IMR-90 (cell line): ENCODE results near the gene LILRB1. TPM values are rescaled to one million over a fixed set of nuclear protein-coding genes. Genes with fewer than 3 reads are reported as not detected.
"Not testable (repeated sequence)": the region's sequence is repeated elsewhere in the genome, so short reads cannot be mapped to it uniquely, and the experiment has no call there.

Experiments used
- ATAC-seq: fragments of 200-7000 bp; cut with Tn5 transposase; 2 replicates; pipeline ENCODE4 v1.9.1; 2020; ENCODE audit warnings: low read depth, mild to moderate bottlenecking, moderate library complexity
- BruUV-seq: library from RNA; stranded (reverse); fragments of 400-500 nt; replicated peaks from 2 replicates; lab custom pipeline; 2021; lab: Mats Ljungman, UMichigan
- CTCF ChIA-PET: fragments of 300-600 bp; formaldehyde crosslinking; extraction: SDS; loops from one replicate; lab custom pipeline; 2021; ENCODE audit warnings: antibody characterized with exemption; lab: Yijun Ruan, JAX
- POLR2A ChIA-PET: fragments of 300-600 bp; sonication (Branson Sonifier 250); formaldehyde crosslinking; loops from one replicate; lab custom pipeline; 2022; ENCODE audit warnings: antibody characterized with exemption; ENCODE audit not compliant: unreplicated experiment; lab: Charles Lee
- DNase-seq: peaks from one replicate; pipeline ENCODE4 v3.0.0; 2013
- H2AFZ ChIP-seq: replicated peaks from 2 replicates; pipeline ENCODE3; 2013; ENCODE audit warnings: low read length, mild to moderate bottlenecking; ENCODE audit not compliant: poor library complexity
- H2AK5ac ChIP-seq: 2 replicates; pipeline ENCODE4 v1.6.1; 2013; ENCODE audit warnings: low read depth, low read length, inconsistent platforms
- H2AK9ac ChIP-seq: replicated peaks from 2 replicates; pipeline ENCODE3; 2013; ENCODE audit warnings: mild to moderate bottlenecking, low read depth, low read length, moderate library complexity; ENCODE audit not compliant: poor library complexity
- H2BK120ac ChIP-seq: 2 replicates; pipeline ENCODE4 v1.6.1; 2013; ENCODE audit warnings: low read depth, low read length, inconsistent platforms
- H2BK15ac ChIP-seq: 3 replicates; pipeline ENCODE4 v1.6.1; 2013; ENCODE audit warnings: low read depth, low read length, inconsistent platforms
- H2BK20ac ChIP-seq: 2 replicates; pipeline ENCODE4 v1.6.1; 2013; ENCODE audit warnings: low read depth, mild to moderate bottlenecking, inconsistent platforms, low read length, moderate library complexity
- H2BK5ac ChIP-seq: 2 replicates; pipeline ENCODE4 v1.6.1; 2013; ENCODE audit warnings: mild to moderate bottlenecking, low read depth, low read length, inconsistent platforms; ENCODE audit not compliant: poor library complexity, severe bottlenecking
- H3K14ac ChIP-seq: replicated peaks from 2 replicates; pipeline ENCODE4 v1.6.1; 2013; ENCODE audit warnings: low read depth, low read length, inconsistent platforms
- H3K18ac ChIP-seq: 2 replicates; pipeline ENCODE4 v1.6.1; 2013; ENCODE audit warnings: low read depth, low read length, control low read depth
- H3K23ac ChIP-seq: 2 replicates; pipeline ENCODE4 v1.6.1; 2013; ENCODE audit warnings: low read depth, low read length, inconsistent platforms
- H3K27ac ChIP-seq: 2 replicates; pipeline ENCODE4 v1.5.1; 2013; ENCODE audit warnings: mild to moderate bottlenecking, control low read depth, low read length; ENCODE audit not compliant: insufficient read depth
- H3K27me3 ChIP-seq: 2 replicates; pipeline ENCODE4 v1.6.1; 2013; ENCODE audit warnings: low read length; ENCODE audit not compliant: control insufficient read depth, insufficient read depth
- H3K36me3 ChIP-seq: 2 replicates; pipeline ENCODE4 v1.6.1; 2013; ENCODE audit warnings: low read length, mixed read lengths; ENCODE audit not compliant: control insufficient read depth, insufficient read depth
- H3K4ac ChIP-seq: 2 replicates; pipeline ENCODE4 v1.6.1; 2013; ENCODE audit warnings: low read depth, low read length, inconsistent platforms
- H3K4me1 ChIP-seq: 2 replicates; pipeline ENCODE4 v1.6.1; 2013; ENCODE audit warnings: low read length, mixed read lengths; ENCODE audit not compliant: control insufficient read depth, insufficient read depth
- H3K4me2 ChIP-seq: 2 replicates; pipeline ENCODE4 v1.6.1; 2013; ENCODE audit warnings: low read depth, mild to moderate bottlenecking, control low read depth, low read length, moderate library complexity
- H3K4me3 ChIP-seq: 2 replicates; pipeline ENCODE4 v1.5.1; 2013; ENCODE audit warnings: low read depth, mild to moderate bottlenecking, control low read depth, low read length, moderate library complexity; ENCODE audit not compliant: insufficient read depth
- H3K56ac ChIP-seq: 2 replicates; pipeline ENCODE4 v1.6.1; 2013; ENCODE audit warnings: low read length, inconsistent platforms; ENCODE audit not compliant: insufficient read depth; ENCODE audit errors: extremely low read depth
- H3K79me1 ChIP-seq, 2 experiments: 2 replicates each; pipeline ENCODE4 v1.6.1; 2013; ENCODE audit warnings: low read length in 2 of 2, inconsistent platforms in 1 of 2, low read depth in 1 of 2
- H3K9ac ChIP-seq: 2 replicates; pipeline ENCODE4 v1.6.1; 2013; ENCODE audit warnings: low read depth, low read length, control low read depth
- H3K9me1 ChIP-seq: 2 replicates; pipeline ENCODE4 v1.6.1; 2013; ENCODE audit warnings: low read length, inconsistent platforms; ENCODE audit not compliant: insufficient read depth
- H3K9me3 ChIP-seq: 2 replicates; pipeline ENCODE4 v1.6.1; 2013; ENCODE audit warnings: low read length; ENCODE audit not compliant: control insufficient read depth, insufficient read depth
- H4K20me1 ChIP-seq: 2 replicates; pipeline ENCODE4 v1.6.1; 2013; ENCODE audit warnings: low read length, inconsistent platforms; ENCODE audit not compliant: insufficient read depth
- H4K5ac ChIP-seq: 2 replicates; pipeline ENCODE4 v1.6.1; 2013; ENCODE audit warnings: mild to moderate bottlenecking, low read depth, low read length, control low read depth
- H4K8ac ChIP-seq, 2 experiments: 2 replicates each; pipeline ENCODE4 v1.6.1; 2013; ENCODE audit warnings: low read depth in 2 of 2, low read length in 2 of 2, control low read depth in 1 of 2, inconsistent platforms in 1 of 2
- H4K91ac ChIP-seq: 2 replicates; pipeline ENCODE4 v1.6.1; 2013; ENCODE audit warnings: low read depth, low read length, inconsistent platforms; ENCODE audit not compliant: insufficient read depth
- WGBS, 2 experiments: methylation state at CpG; one replicate each; pipeline versions ENCODE4 v1.1.5 to v1.1.7; 2013; ENCODE audit warnings: missing lambda C conversion rate in 2 of 2; ENCODE audit not compliant: insufficient read length in 1 of 2; ENCODE audit errors: extremely low coverage in 2 of 2; 5-methylcytosine and 5-hydroxymethylcytosine counted together
- dilution Hi-C: fragments of 300-500 bp; cut with HindIII; formaldehyde crosslinking; loops from one replicate; pipeline ENCODE4 v1.14.3; 2018; ENCODE audit warnings: low sequenced_read_pairs; ENCODE audit not compliant: unreplicated experiment
- in situ Hi-C: fragments of 300-500 bp; cut with MboI; formaldehyde crosslinking; loops from 3 replicates; pipeline ENCODE4 v1.14.3; 2019; ENCODE audit warnings: low sequenced_read_pairs, inconsistent platforms, mixed read lengths
- intact Hi-C: fragments of 100-400 bp; cut with micrococcal nuclease; formaldehyde crosslinking; loops from 2 replicates; pipeline ENCODE4 v1.10.0; 2022
- polyA plus RNA-seq, 3 experiments: library from polyadenylated mRNA; depleted of rRNA; stranded (reverse); fragments of >200 nt; gene quantifications; 2 replicates each; pipeline ENCODE4 v1.2.3, GENCODE V29; 2012; ENCODE audit warnings: low replicate concordance in 1 of 3
- total RNA-seq: library from RNA; depleted of rRNA; stranded (reverse); fragments of >200 nt; gene quantifications from 2 replicates; pipeline ENCODE4 v1.2.3, GENCODE V29; 2012

LILRB1 gene
- total and polyA plus RNA-seq, 2 of the 4 experiments (the other 2 are of a cell fraction), result not detected

GRCh38 chr19:54636081-54636480 is 5.8 kb downstream of the LILRB1 start:
- H4K8ac ChIP-seq, H3K56ac ChIP-seq, H3K9me1 ChIP-seq, intact Hi-C loops, DNase-seq, H3K4me1 ChIP-seq, dilution Hi-C loops, in situ Hi-C loops, H2AFZ ChIP-seq, H4K5ac ChIP-seq, H3K27me3 ChIP-seq, H3K18ac ChIP-seq, H2BK5ac ChIP-seq, H4K91ac ChIP-seq, H3K36me3 ChIP-seq, POLR2A ChIA-PET, BruUV-seq, H3K23ac ChIP-seq, H3K14ac ChIP-seq, H2AK9ac ChIP-seq, H3K79me1 ChIP-seq, ATAC-seq, H3K27ac ChIP-seq, H4K20me1 ChIP-seq, H2AK5ac ChIP-seq, H2BK20ac ChIP-seq, H2BK120ac ChIP-seq, CTCF ChIA-PET, H3K4me2 ChIP-seq, H3K4me3 ChIP-seq, H3K4ac ChIP-seq, H2BK15ac ChIP-seq, H3K9ac ChIP-seq: not testable (repeated sequence)
- 0% methylated on average over 5 of the region's 12 CpGs; no CpG with 5 or more reads in 1 of the 2 experiments for whole genome bisulfite sequencing, 2 experiments
- peaks cover 22% of the 10 kb centered on the region for H3K9me3 ChIP-seq
